Stimulated activated effector memory CD8-positive, alpha-beta T cell treated with anti-CD3 and anti-CD28 coated beads, Interleukin-12 subunit alpha, Interleukin-12 subunit beta, amount 100 ng/mL, for 72 hours (primary cell): ENCODE measurements around the gene SREBF2.

ENCODE experiments used
- ATAC-seq: fragments of 150-1000 bp; cut with Tn5 transposase; 2 replicates; pipeline ENCODE4 v1.10.0; 2021
- DNase-seq, 2 donors: peaks; one replicate each; pipeline ENCODE4 v3.0.0; 2021 to 2022; ENCODE audit warnings: low spot score in 2 of 2
- H3K27ac Mint-ChIP-seq: one replicate; pipeline ENCODE4 v1.8.0; 2022; ENCODE audit warnings: mild to moderate bottlenecking, mixed read lengths
- H3K36me3 Mint-ChIP-seq: one replicate; pipeline ENCODE4 v1.8.0; 2022; ENCODE audit warnings: mild to moderate bottlenecking, mixed read lengths
- H3K4me1 Mint-ChIP-seq: one replicate; pipeline ENCODE4 v1.8.0; 2022; ENCODE audit warnings: mixed read lengths
- H3K4me3 Mint-ChIP-seq: one replicate; pipeline ENCODE4 v1.8.0; 2022; ENCODE audit warnings: mild to moderate bottlenecking, mixed read lengths
- H3K9me3 Mint-ChIP-seq: one replicate; pipeline ENCODE4 v1.8.0; 2022; ENCODE audit warnings: mixed read lengths

The SREBF2 gene

GRCh38 chr22:41832553-41833368 is at the start of gene SREBF2:
SREBF2 (plus strand) TSS chr22:41833105; CDS start chr22:41833271, 166 bp downstream.
- peaks cover 65% of the 10 kb centered on the region for H3K36me3 Mint-ChIP-seq
- H3K9me3 Mint-ChIP-seq, result no peaks in the 10 kb centered on the region
- H3K4me3 Mint-ChIP-seq, result peak within 1 kb of the TSS; percentile 96
- peak within 1 kb of the TSS; percentile 98 for H3K27ac Mint-ChIP-seq
- ATAC-seq (peak; percentile 95), DNase-seq (peak; percentile 92 to 99)
- H3K4me1 Mint-ChIP-seq, result peaks cover 54% of the 10 kb centered on the region

- no peak overlapping the region for H3K4me3 Mint-ChIP-seq
- no peak for ATAC-seq
- no peaks in the 10 kb centered on the region for H3K9me3 Mint-ChIP-seq
- H3K27ac Mint-ChIP-seq, result peak overlapping the region; percentile 75
- DNase-seq, result no peak
- peaks cover 31% of the 10 kb centered on the region for H3K4me1 Mint-ChIP-seq
- H3K36me3 Mint-ChIP-seq, result peaks cover 78% of the 10 kb centered on the region
Observed at GRCh38 chr22:41787331-41787730, 45.6 kb upstream of the SREBF2 start.

GRCh38 chr22:41793871-41794270 is 39.0 kb upstream of the SREBF2 start:
- Mint-ChIP-seq H3K9me3 (no peaks in the 10 kb centered on the region), H3K27ac (peak overlapping the region; percentile 3), H3K36me3 (peaks cover 72% of the 10 kb centered on the region), H3K4me3 (no peak overlapping the region), H3K4me1 (peaks cover 9% of the 10 kb centered on the region)
- ATAC-seq (no peak), DNase-seq (no peak)

DNA sequence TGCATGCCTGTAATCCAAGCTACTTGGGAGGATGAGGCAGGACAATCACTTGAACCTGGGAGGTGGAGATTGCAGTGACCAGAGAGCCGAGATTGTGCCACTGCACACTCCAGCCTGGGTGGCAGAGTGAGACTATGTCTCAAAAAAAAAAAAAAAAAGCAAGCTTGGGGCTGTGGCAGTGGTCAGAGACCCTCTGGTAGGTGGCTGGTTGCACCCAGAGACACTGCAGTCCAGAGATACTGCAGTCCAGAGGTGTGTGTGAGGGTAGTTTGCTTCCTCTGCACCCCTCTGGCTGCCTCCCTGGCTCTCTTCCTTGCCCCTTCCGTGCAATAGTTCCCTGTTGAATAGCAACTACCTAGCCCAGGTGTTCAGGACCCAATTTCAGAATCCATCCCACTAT is 34.2 kb upstream of the SREBF2 start:
- Mint-ChIP-seq H3K4me3 (peak overlapping the region; percentile 93), H3K4me1 (peaks cover 38% of the 10 kb centered on the region), H3K36me3 (peaks cover 60% of the 10 kb centered on the region), H3K27ac (peak overlapping the region; percentile 96), H3K9me3 (no peaks in the 10 kb centered on the region)
- ATAC-seq (no peak), DNase-seq (no peak)

DNA sequence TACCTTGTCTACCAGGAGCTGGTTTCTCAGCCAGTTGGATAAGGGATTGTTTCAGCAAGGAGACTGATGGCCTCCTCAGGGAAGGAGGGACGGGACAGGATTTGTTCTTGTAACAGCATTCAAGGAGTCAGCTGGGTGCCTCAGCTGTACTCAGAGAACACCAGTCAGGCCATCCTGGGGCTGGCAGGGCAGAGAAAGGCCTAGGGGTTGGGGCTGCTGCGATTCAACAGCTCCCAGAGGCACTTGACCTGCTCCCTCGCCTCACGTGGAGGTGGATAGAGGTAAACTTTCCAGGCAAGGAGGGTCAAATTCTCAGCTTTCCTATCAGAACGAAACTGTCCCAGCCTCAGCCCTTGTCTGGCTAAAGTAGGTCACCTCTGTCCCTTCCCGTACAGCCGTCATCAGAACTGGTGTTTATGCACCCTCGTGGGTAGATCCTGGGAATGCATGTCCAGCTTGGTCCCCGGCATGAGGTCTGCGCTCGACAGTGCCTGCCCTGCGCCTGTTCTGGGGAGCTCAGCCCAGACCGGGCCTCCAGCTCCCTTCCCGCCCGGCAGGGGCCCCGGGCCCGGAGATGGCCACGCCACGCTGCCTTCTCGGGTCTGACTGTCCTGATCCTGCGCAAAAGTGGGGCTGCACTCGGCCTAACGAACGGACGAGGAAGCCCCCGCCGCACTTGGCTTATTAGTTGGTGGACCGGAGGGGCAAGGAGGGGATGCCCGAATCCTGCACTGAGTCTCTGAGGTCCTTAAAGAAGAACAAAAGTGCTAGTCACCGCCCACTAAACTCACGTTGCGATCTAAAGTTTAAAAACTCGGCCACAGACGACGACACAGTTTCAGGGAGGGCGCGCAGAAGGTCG is 33.2 kb upstream of the SREBF2 start:
- Mint-ChIP-seq H3K4me3 (peak overlapping the region; percentile 93), H3K36me3 (peaks cover 55% of the 10 kb centered on the region), H3K9me3 (no peaks in the 10 kb centered on the region), H3K27ac (peak overlapping the region; percentile 96), H3K4me1 (peaks cover 47% of the 10 kb centered on the region)
- DNase-seq, result peak in 1 of 2 donors; percentile 28
- peak; percentile 65 for ATAC-seq

GRCh38 chr22:41800348-41801146 is 32.4 kb upstream of the SREBF2 start, which contains the start of gene CCDC134:
CCDC134 (plus strand) TSS chr22:41800679; CDS start chr22:41808891, 8,212 bp downstream.
- DNase-seq, result peak; percentile 83 to 95
- peak; percentile 97 for ATAC-seq
- H3K4me3 Mint-ChIP-seq, result peak within 1 kb of the TSS; percentile 93
- H3K27ac Mint-ChIP-seq, result peak within 1 kb of the TSS; percentile 96
- H3K9me3 Mint-ChIP-seq, result no peaks in the 10 kb centered on the region
- H3K4me1 Mint-ChIP-seq, result peaks cover 51% of the 10 kb centered on the region
- H3K36me3 Mint-ChIP-seq, result peaks cover 49% of the 10 kb centered on the region

- ATAC-seq (no peak), DNase-seq (no peak)
- Mint-ChIP-seq H3K4me1 (peaks cover 51% of the 10 kb centered on the region), H3K36me3 (peaks cover 42% of the 10 kb centered on the region), H3K27ac (peak overlapping the region; percentile 96), H3K9me3 (no peaks in the 10 kb centered on the region), H3K4me3 (peak overlapping the region; percentile 93)
Observed at GRCh38 chr22:41801147-41801819, 31.6 kb upstream of the SREBF2 start.

DNA sequence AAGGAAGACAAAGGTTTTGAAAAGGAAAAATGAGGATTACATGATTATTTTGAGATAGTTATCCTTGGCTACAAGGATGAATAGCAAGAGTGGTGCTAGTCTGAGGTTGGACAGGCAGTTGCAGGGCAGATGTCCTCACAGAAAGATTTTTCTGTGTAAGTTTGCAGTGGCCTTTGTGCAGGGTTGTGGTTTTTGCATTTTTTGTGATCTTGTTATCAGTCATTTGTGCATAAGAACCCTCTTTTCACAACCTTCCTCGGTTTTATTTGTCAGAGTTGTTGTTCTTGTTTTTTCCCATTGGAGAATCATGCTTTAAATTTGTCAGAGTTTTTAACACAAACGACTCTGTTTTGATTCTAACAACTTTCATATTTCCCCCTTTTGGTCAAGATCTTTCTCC is 31.0 kb upstream of the SREBF2 start:
- peak overlapping the region; percentile 96 for H3K27ac Mint-ChIP-seq
- no peak for DNase-seq

GRCh38 chr22:41805639-41806038 is 27.3 kb upstream of the SREBF2 start:
- H3K4me3 Mint-ChIP-seq, result no peak overlapping the region
- DNase-seq, result no peak
- H3K36me3 Mint-ChIP-seq, result peaks cover 50% of the 10 kb centered on the region
- no peaks in the 10 kb centered on the region for H3K9me3 Mint-ChIP-seq
- H3K4me1 Mint-ChIP-seq, result peaks cover 36% of the 10 kb centered on the region
- no peak overlapping the region for H3K27ac Mint-ChIP-seq
- no peak for ATAC-seq

More for the DNA sequence above, 31.0 kb upstream of the SREBF2 start:
- Mint-ChIP-seq H3K4me3 (peak overlapping the region; percentile 93), H3K4me1 (peaks cover 51% of the 10 kb centered on the region), H3K9me3 (no peaks in the 10 kb centered on the region), H3K36me3 (peaks cover 38% of the 10 kb centered on the region)
- no peak for ATAC-seq

- H3K36me3 Mint-ChIP-seq, result peaks cover 34% of the 10 kb centered on the region
- no peaks in the 10 kb centered on the region for H3K9me3 Mint-ChIP-seq
- ATAC-seq (no peak), DNase-seq (no peak)
- H3K4me3 Mint-ChIP-seq, result no peak overlapping the region
- H3K27ac Mint-ChIP-seq, result no peak overlapping the region
- peaks cover 15% of the 10 kb centered on the region for H3K4me1 Mint-ChIP-seq
Observed at GRCh38 chr22:41808400-41808799, 24.5 kb upstream of the SREBF2 start.

DNA sequence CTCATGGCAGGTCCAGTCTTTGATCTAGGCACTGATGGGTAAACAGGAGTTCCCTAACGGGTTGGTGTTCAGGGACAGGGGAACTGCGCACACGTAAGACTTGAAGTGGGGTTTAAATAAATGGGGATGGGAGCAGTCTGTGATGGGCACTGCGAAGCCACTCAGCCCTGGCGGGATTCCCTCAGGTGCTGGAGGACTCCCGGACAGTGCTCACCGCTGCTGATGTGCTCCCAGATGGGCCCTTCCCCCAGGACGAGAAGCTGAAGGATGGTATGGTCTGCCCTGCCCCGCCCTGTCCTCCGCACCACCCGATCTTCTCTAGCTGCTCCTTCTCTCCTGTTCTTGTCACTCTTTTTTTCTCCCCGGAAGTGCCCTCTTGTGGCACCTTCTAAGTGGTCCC is 22.9 kb upstream of the SREBF2 start:
- DNase-seq (no peak), ATAC-seq (no peak)
- Mint-ChIP-seq H3K36me3 (peaks cover 37% of the 10 kb centered on the region), H3K4me1 (peaks cover 1% of the 10 kb centered on the region), H3K27ac (no peak overlapping the region), H3K9me3 (no peaks in the 10 kb centered on the region), H3K4me3 (no peak overlapping the region)

- no peak for DNase-seq
- no peaks in the 10 kb centered on the region for H3K9me3 Mint-ChIP-seq
- no peak overlapping the region for H3K27ac Mint-ChIP-seq
- peaks cover 53% of the 10 kb centered on the region for H3K36me3 Mint-ChIP-seq
- no peaks in the 10 kb centered on the region for H3K4me1 Mint-ChIP-seq
- ATAC-seq, result no peak
- H3K4me3 Mint-ChIP-seq, result no peak overlapping the region
Observed at GRCh38 chr22:41812805-41813545, 19.9 kb upstream of the SREBF2 start.

DNA sequence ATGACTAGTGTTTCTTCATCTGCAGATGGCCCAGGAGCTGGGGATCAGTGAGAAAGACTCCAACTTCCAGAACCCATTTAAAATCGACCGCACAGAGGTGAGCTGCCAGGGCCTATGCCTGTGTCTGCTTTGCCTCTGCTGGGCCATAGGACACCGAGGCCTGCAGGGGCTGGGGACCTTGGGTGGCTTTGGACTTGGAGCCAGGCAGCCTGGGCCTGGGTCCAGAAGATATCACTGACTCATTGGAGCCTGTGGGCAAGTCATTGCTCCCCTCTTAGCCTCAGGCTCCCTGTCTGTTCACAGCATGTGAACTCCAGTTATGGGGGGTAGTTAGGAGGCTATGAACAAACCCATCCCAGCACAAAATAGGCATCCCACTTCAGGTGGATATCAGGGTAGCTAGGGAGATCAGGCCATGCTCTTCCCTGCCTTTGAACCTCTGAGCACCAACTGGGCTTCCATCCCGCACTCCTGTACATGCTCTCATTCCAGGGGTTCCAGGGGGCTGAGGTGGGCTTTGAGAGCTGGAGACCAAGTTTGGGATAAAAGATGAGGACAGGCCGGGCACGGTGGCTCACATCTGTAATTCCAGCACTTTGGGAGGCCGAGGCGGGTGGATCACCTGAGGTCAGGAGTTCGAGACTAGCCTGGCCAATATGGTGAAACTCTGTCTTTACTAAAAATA is 19.0 kb upstream of the SREBF2 start:
- Mint-ChIP-seq H3K9me3 (no peaks in the 10 kb centered on the region), H3K4me1 (no peaks in the 10 kb centered on the region), H3K27ac (peak overlapping the region; percentile 23), H3K4me3 (no peak overlapping the region), H3K36me3 (peaks cover 52% of the 10 kb centered on the region)
- ATAC-seq, result no peak
- no peak for DNase-seq
